Measurements from ENCODE around the gene CMTM7. TPM values are rescaled to one million over a fixed set of nuclear protein-coding genes. Genes with fewer than 3 reads are reported as not detected.

The CMTM7 gene
- total and polyA plus RNA-seq, 5 experiments from 2014 or later, result 46.4 to 122 (median 67.4) TPM

DNA sequence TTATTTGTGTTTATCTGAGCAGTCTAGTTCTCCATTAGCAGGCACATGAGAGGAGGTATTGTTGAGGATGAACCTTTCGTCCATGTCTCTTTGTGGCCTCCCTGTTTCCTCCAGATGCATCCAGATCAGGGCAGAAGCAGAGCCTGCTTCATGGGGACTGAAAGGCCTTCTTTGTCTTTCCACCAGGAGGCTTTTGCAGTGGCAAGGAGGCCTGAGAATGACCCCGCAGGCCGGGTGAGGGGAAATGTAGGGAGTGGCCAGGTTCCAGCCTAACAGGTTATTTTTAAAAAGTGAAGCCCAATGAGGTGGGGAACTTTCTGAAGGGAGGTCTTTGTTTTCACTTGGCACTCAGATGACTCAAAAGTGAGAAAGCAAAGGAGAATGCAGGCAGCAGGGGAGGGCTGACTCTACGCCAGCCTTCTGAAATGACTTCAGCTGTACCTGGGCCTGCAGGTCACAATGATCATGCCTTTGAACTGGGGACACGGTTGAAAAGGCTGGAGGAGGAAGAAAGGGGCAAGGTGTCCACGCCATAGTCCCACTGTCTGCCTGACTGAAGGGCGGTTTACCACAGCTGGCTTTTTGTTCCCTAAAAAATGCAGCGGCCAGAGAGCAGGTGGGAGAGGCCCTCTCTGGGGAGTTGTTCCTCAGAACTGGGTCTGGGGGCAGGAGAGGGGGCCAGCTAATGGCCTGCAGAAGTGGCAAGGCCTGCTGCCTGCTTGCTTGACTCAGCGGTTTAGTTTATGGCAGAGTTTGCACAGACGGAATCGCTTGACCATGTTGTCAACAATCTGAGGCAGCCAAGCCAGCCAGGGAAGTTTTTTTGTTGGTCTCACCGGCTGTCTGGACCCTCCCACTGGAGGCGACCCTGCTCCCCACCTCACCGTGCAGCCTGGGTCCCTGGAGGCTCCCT lies 28.7 kb downstream of the CMTM7 start:
- peak; percentile 31 to 48 for ATAC-seq
- Mint-ChIP-seq H3K36me3 (peaks cover 0 to 2% (median 0%) of the 10 kb centered on the region in 3 donors), H3K27me3 (no peaks in the 10 kb centered on the region), H3K9me3 (no peaks in the 10 kb centered on the region), H3K4me3 (peak overlapping the region; percentile 68 to 83 (median 79)), H3K27ac (peak overlapping the region; percentile 93 to 100 (median 97)), H3K4me1 (peaks cover 60 to 100% (median 97%) of the 10 kb centered on the region in 4 donors)
- POLR2A ChIA-PET, result interaction anchor here (0.8 to 18.8 kb wide), 10 partner anchors 8 to 49 kb away, joined by 3 to 353 read pairs (median 4); partner anchors contain the start of gene CMTM7
- peak in 1 of 10 donors; percentile 36 for DNase-seq

DNA sequence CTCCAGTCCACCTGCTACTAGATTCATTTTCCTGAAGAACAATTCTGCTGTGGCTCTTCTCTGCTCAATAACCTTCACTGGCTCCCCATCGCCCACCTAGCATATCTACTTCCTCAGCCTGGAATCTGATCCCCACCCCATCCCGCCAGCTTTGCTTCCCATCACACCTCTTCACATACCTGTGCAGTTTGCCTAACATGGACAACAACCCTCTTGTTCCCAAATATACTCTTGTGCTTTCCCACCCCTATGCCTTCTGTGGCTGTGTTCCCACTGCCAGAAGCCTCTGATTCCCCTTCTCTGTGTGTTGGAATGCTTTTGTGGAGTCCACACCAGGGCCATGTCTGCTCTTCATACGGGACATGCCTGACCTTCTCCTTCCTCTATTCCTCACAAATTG lies 29.5 kb downstream of the CMTM7 start:
- POLR2A ChIA-PET, result interaction anchor here (0.5 to 18.8 kb wide), 5 partner anchors 8 to 107 kb away, joined by 3 to 353 read pairs (median 5); partner anchors contain the start of gene CMTM7
- H3K36me3 Mint-ChIP-seq, result peaks cover 0 to 2% (median 0%) of the 10 kb centered on the region in 3 donors
- peak overlapping the region; percentile 91 to 100 (median 97) for H3K27ac Mint-ChIP-seq
- H3K4me1 Mint-ChIP-seq, result peaks cover 53 to 98% (median 96%) of the 10 kb centered on the region in 4 donors
- H3K4me3 Mint-ChIP-seq, result peak overlapping the region; percentile 48 to 83 (median 77)
- no peaks in the 10 kb centered on the region for H3K27me3 Mint-ChIP-seq
- ATAC-seq, result no peak
- no peaks in the 10 kb centered on the region for H3K9me3 Mint-ChIP-seq
- DNase-seq, result no peak

- H3K4me3 Mint-ChIP-seq, result peak overlapping the region in 8 of 10 donors; percentile 24 to 84 (median 77)
- DNase-seq (no peak), ATAC-seq (no peak)
- peaks cover 0 to 2% (median 0%) of the 10 kb centered on the region in 3 donors for H3K36me3 Mint-ChIP-seq
- POLR2A ChIA-PET, result interaction anchor here (0.5 to 18.8 kb wide), 12 partner anchors 6 to 108 kb away, joined by 3 to 353 read pairs (median 11); partner anchors contain the start of gene CMTM7
- peak overlapping the region; percentile 91 to 100 (median 98) for H3K27ac Mint-ChIP-seq
- peaks cover 48 to 99% (median 95%) of the 10 kb centered on the region in 4 donors for H3K4me1 Mint-ChIP-seq
- H3K9me3 Mint-ChIP-seq, result no peaks in the 10 kb centered on the region
- H3K27me3 Mint-ChIP-seq, result no peaks in the 10 kb centered on the region
Measured at GRCh38 chr3:32421991-32422859, 30.6 kb downstream of the CMTM7 start.

GRCh38 chr3:32422943-32423342 lies 31.3 kb downstream of the CMTM7 start:
- ATAC-seq (no peak), DNase-seq (no peak)
- H3K4me3 Mint-ChIP-seq, result peak overlapping the region in 8 of 10 donors; percentile 31 to 89 (median 74)

GRCh38 chr3:32423534-32423933 lies 31.9 kb downstream of the CMTM7 start:
- peak overlapping the region; percentile 92 to 100 (median 98) for H3K27ac Mint-ChIP-seq
- POLR2A ChIA-PET, result interaction anchor here (0.7 to 18.8 kb wide), 19 partner anchors 9 to 52 kb away, joined by 3 to 353 read pairs (median 7); partner anchors contain the start of gene CMTM7
- no peak for DNase-seq

More at GRCh38 chr3:32422943-32423342, 31.3 kb downstream of the CMTM7 start:
- Mint-ChIP-seq H3K36me3 (peaks cover 0 to 2% (median 0%) of the 10 kb centered on the region in 3 donors), H3K27ac (peak overlapping the region; percentile 92 to 100 (median 98)), H3K4me1 (peaks cover 53 to 99% (median 95%) of the 10 kb centered on the region in 4 donors), H3K9me3 (no peaks in the 10 kb centered on the region), H3K27me3 (no peaks in the 10 kb centered on the region)
- POLR2A ChIA-PET, result interaction anchor here (0.7 to 18.8 kb wide), 14 partner anchors 8 to 51 kb away, joined by 3 to 353 read pairs (median 10); partner anchors contain the start of gene CMTM7

GRCh38 chr3:32423956-32424557 lies 32.4 kb downstream of the CMTM7 start:
- Mint-ChIP-seq H3K36me3 (peaks cover 0 to 2% (median 0%) of the 10 kb centered on the region in 3 donors), H3K27me3 (no peaks in the 10 kb centered on the region), H3K4me1 (peaks cover 49 to 98% (median 95%) of the 10 kb centered on the region in 4 donors), H3K27ac (peak overlapping the region; percentile 92 to 100 (median 98)), H3K9me3 (no peaks in the 10 kb centered on the region), H3K4me3 (peak overlapping the region; percentile 56 to 89 (median 74))
- ATAC-seq (peak; percentile 61 to 73), DNase-seq (peak in 7 of 10 donors; percentile 24 to 76 (median 51))
- POLR2A ChIA-PET, result interaction anchor here (0.6 to 18.8 kb wide), 23 partner anchors 9 to 1782 kb away, joined by 3 to 353 read pairs (median 7); partner anchors contain the start of gene CMTM7

More at GRCh38 chr3:32423534-32423933, 31.9 kb downstream of the CMTM7 start:
- peaks cover 50 to 99% (median 95%) of the 10 kb centered on the region in 4 donors for H3K4me1 Mint-ChIP-seq
- no peaks in the 10 kb centered on the region for H3K27me3 Mint-ChIP-seq
- ATAC-seq, result peak in 1 of 2 donors; percentile 15
- H3K36me3 Mint-ChIP-seq, result peaks cover 0 to 2% (median 0%) of the 10 kb centered on the region in 3 donors
- no peaks in the 10 kb centered on the region for H3K9me3 Mint-ChIP-seq
- H3K4me3 Mint-ChIP-seq, result peak overlapping the region in 9 of 10 donors; percentile 21 to 89 (median 76)

DNA sequence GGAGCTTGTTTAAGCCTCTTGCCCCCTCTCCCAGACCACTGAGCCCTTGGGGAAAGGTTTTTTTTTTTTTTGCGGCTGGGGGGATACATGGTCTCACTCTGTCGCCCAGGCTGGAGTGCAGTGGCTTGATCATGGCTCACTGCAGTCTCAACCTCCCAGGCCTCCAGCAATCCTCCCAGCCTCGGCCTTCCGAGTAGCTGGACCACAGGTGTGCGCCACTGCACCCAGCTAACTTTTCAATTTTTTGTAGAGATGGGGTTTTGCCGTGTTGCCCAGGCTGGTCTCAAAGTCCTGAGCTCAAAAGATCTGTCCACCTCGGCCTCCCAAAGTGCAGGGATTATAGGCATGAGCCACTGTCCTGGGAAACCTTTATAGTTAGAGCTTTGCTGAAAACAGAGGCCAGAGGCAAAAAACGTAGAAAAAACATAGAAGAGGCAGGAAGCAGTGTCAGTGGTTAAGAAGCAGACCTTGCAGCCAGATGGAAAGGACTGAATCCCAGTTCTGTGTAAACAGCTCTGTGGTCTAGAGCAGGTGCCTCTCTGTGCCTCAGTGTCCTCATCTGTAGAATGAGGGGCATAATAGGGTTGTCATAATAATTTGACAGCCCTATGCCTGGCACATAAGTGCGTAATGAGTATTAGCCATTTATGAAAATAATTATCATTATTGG lies 33.1 kb downstream of the CMTM7 start:
- no peak for DNase-seq
- POLR2A ChIA-PET, result interaction anchor here (0.6 to 18.8 kb wide), 21 partner anchors 8 to 1783 kb away, joined by 3 to 353 read pairs (median 7); partner anchors contain the start of gene CMTM7
- peak in 1 of 2 donors; percentile 8 for ATAC-seq
- Mint-ChIP-seq H3K27me3 (no peaks in the 10 kb centered on the region), H3K4me1 (peaks cover 46 to 96% (median 95%) of the 10 kb centered on the region in 4 donors), H3K27ac (peak overlapping the region; percentile 92 to 100 (median 98)), H3K9me3 (no peaks in the 10 kb centered on the region), H3K36me3 (no peaks in the 10 kb centered on the region), H3K4me3 (peak overlapping the region; percentile 56 to 89 (median 74))

- Mint-ChIP-seq H3K4me3 (peak overlapping the region; percentile 53 to 84 (median 77)), H3K9me3 (no peaks in the 10 kb centered on the region), H3K27me3 (no peaks in the 10 kb centered on the region), H3K4me1 (peaks cover 42 to 96% (median 95%) of the 10 kb centered on the region in 4 donors), H3K36me3 (no peaks in the 10 kb centered on the region), H3K27ac (peak overlapping the region; percentile 96 to 100 (median 98))
- POLR2A ChIA-PET, result interaction anchor here (0.6 to 18.8 kb wide), 13 partner anchors 8 to 124 kb away, joined by 3 to 353 read pairs (median 6); partner anchors contain the start of gene CMTM7
- DNase-seq (peak in 8 of 10 donors; percentile 21 to 68 (median 53)), ATAC-seq (peak; percentile 56 to 63)
Measured at GRCh38 chr3:32428092-32429068, 36.7 kb downstream of the CMTM7 start.

DNA sequence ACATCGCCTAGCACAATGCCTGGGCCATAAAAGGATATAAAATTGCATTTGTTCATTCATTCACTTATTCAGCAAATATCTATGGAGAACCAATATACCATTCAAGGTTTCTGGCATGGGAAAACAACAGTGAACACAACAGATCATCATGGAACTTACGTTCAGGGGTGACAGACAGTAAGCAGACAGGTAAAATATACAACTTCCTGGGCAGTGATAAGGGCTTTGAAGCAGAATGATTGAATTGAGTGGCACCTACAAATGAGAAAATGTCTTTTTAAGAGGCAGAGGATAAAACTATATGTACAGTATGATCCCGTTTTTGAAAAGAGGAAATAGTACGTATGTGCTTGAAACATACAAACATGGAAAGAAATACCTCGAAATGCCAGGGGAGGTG lies 39.2 kb downstream of the CMTM7 start:
- peak overlapping the region; percentile 97 to 100 (median 98) for H3K27ac Mint-ChIP-seq
- POLR2A ChIA-PET, result interaction anchor here (1.1 to 14.5 kb wide), 3 partner anchors 11 to 32 kb away, joined by 4 to 246 read pairs (median 4); no protein-coding TSS in a partner anchor
- H3K36me3 Mint-ChIP-seq, result peaks cover 0 to 2% (median 0%) of the 10 kb centered on the region in 3 donors
- H3K9me3 Mint-ChIP-seq, result no peaks in the 10 kb centered on the region
- peaks cover 29 to 88% (median 83%) of the 10 kb centered on the region in 4 donors for H3K4me1 Mint-ChIP-seq
- ATAC-seq (peak; percentile 28 to 60), DNase-seq (no peak)
- no peaks in the 10 kb centered on the region for H3K27me3 Mint-ChIP-seq
- H3K4me3 Mint-ChIP-seq, result peak overlapping the region; percentile 0 to 75 (median 55)

Data from naive thymus-derived CD8-positive, alpha-beta T cell (primary cell).